H54 (cell line): ENCODE results near the gene URI1.
"Not testable (repeated sequence)": the region's sequence is repeated elsewhere in the genome, so short reads cannot be mapped to it uniquely, and the experiment has no call there.

Experiments used
- DNase-seq: peaks from one replicate; pipeline ENCODE4 v3.0.0; 2011; ENCODE audit warnings: low spot score, mixed read lengths; ENCODE audit not compliant: insufficient read length
- FAIRE-seq: peaks from 3 replicates; lab custom pipeline; 2011; peaks lifted over from hg19 to GRCh38; lab: Jason Lieb, UNC
- POLR2A ChIP-seq: IDR thresholded peaks from 2 replicates; pipeline ENCODE4 v1.6.1; 2011; ENCODE audit warnings: low read depth, mild to moderate bottlenecking, low read length

The URI1 gene

DNA sequence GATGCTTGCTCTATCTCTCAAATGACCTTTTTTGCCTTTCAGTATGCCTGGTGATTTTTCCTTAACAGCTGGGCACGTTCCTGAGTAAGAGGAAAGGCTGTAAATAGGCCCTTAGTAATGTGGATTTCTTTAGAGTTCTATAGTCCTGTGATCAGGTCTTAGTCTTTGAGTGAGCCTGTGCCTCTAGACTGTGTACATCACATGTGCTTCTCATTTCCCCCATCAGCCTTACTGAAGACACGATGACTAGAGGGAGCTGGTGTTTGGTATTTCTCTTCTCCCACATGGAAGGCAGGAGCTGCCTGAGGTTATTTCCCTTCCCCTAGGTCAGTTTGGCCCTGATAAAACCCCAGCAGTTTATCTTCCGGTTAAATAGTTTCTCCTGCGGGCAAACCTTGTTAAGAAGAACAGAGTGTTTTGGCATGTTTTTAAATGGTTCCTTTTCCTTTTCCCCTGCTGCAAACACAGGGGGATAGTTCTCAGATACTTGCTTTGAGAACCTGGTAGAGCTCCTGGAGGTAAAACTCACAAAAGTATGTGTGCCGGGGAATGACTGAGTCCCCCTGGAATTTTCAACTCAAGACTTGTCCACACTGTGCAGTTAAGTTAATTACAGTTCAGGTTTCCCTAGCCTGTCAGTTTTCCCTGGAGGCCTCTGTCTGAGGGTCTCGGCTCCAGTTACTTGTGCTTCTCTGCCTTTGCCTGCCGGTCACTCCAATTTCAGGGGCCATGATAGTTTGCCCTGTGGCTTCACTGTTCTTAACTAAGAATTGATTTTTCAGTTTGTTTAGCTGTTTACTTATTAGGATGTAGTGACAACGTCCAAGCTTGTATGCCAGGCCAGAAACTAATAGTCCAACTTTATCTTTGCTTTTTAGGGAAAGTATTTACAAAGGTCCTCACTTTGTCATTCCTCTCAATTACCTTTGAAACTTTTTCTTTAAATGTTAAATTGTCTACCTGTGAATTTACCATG is 94.4 kb downstream of the URI1 start:
- peak; percentile 6 for FAIRE-seq

DNA sequence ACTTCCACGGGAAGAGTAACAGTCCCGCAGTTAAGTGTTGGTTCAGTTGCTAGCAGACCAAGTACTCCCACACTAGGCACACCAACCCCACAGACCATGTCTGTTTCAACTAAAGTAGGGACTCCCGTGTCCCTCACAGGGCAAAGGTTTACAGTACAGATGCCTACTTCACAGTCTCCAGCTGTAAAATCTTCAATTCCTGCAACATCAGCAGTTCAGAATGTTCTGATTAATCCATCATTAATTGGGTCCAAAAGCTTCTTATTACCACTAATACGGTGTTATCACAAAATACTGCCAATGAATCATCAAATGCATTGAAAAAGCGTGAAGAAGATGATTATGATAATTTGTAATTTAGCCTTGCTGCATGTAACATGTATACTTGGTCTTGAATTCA is 95.8 kb downstream of the URI1 start:
- FAIRE-seq (peak; percentile 81), DNase-seq (no peak)
- TF ChIP-seq POLR2A = no peak

More for the DNA sequence above, 94.4 kb downstream of the URI1 start:
- no peak for DNase-seq
- no peak for TF ChIP-seq POLR2A

GRCh38 chr19:30041931-30042330 is 99.9 kb downstream of the URI1 start:
- not testable (repeated sequence) for FAIRE-seq, DNase-seq

- FAIRE-seq, DNase-seq: not testable (repeated sequence)
These were observed 101.0 kb downstream of the URI1 start for GRCh38 chr19:30043008-30043407.

DNA sequence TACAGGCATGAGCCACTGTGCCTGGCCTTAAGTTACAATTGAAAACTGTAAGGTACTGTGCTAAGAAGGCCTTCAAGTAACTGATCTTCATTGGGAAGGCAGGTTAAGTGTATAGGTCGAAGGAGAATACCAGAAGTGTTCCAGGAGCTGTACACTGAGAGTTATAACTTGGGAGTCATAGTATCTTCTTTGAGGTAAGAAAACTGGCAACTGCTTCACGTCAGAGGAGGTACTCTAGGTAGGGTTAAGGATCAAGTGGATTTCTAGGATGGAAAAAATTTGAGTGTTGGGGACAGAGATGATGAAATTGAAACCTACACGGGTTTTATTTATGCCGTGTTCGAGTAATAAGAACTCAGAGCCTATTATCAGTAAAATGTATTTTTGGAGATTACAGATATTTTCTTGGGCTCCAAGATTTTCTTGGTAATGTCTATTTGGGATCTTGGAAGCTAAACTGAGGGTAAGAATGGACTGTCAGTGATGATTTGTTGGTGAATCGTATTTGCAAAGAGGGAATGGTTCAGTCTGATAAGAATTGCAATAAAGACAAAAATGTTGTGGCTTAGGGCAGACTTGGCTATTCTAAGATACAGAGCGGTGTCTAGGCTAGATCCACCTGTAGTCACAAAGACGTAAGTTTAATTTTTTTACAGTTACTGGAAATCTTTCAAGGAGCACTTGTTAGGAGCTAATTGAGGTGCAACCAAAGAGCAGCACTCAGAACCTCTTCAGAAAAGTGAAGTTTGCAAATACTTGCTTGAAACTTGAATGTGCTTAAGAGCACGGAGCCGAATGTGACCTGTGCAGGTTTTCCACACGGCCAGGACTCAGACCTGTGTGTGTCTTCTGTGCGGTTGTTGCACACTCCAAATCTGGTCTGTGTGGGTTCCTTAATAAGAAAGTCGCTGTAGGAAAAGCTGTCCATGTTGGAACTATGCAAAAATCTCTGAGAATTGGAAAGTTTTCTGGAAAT is 102.5 kb downstream of the URI1 start:
- DNase-seq (no peak), FAIRE-seq (no peak)
- no peak for TF ChIP-seq POLR2A

DNA sequence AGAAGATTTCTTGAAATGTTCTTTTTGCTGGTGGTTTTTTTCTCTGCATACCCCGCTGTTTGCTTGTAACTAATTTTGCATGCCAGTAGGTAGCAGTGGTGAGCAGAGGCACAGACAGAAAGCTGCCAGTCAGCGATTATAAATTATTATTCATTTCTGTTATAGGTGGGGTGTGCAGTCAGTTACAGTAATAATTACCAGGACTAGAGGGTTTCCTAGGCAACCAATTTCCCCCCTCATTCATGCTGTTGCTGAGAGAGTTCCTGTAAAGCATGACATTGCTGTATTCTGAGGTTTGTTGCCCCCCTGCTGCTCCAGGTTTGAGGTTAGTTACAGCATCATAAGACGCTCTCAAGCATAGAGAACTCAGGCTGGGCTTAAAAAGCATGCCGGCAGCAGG is 104.5 kb downstream of the URI1 start:
- DNase-seq (no peak), FAIRE-seq (no peak)
- TF ChIP-seq POLR2A = no peak

- no peak for FAIRE-seq
- TF ChIP-seq POLR2A = no peak
- DNase-seq = no peak
These were observed 105.4 kb downstream of the URI1 start for GRCh38 chr19:30047432-30047831.

DNA sequence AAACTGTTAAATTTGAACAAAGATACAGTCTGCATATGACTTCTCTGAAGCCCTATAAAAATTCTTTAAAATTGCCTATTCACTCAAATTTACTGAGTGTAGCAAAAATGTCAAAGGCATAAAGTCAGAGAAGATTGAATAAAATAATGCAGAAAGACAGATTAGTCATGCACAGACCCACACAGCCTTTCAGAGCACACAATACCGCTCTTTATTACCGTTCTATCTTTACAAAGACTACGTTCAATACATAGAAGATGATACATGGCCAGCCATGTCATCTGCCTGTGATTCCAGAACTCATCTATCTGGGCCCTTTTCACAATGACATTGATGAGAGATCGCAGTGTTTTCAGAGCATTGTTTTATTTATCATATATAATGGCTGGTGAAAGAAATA is 107.2 kb downstream of the URI1 start:
- no peak for DNase-seq
- no peak for TF ChIP-seq POLR2A
- FAIRE-seq = no peak

DNA sequence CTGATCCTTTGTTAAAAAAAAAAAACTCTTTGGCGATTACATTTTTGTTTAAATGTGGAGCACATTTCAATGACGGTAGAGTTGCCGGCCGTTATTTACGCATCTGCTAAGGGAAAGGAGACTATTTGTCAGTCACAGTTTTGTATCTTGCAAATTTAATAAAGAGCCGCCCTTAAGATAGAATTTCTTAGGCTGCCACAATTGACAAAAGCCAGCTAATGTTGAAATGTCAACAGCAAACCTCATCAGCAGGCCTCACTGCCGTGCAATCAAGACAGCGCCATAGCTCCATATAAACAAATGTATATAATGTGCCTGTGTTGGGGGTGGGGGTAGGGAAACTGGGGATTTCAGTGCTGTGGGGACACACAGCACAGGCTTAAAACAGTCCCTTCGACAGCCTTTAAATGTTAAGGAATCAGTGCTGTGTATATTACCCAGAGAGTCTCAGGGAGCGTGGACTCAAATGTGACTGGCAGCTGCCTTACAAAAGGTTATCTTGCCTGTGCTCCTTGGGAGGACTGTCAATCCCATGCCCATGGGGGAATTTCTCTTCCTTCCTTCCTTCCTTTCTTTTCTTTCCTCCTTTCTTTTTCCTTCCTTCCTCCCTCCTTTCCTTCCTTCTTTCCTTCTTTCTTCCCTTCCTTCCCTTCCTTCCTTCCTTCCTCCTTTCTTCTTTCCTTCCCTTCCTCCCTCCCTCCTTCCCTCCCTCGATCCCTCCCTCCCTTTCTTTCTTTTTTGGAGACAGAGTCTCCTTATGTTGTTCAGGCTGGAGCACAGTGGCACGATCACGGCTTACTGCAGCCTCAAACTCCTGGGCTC is 108.0 kb downstream of the URI1 start:
- no peak for TF ChIP-seq POLR2A
- DNase-seq = no peak
- no peak for FAIRE-seq

- TF ChIP-seq POLR2A = no peak
- FAIRE-seq (no peak), DNase-seq (no peak)
These were observed 110.4 kb downstream of the URI1 start for GRCh38 chr19:30052122-30053075.

DNA sequence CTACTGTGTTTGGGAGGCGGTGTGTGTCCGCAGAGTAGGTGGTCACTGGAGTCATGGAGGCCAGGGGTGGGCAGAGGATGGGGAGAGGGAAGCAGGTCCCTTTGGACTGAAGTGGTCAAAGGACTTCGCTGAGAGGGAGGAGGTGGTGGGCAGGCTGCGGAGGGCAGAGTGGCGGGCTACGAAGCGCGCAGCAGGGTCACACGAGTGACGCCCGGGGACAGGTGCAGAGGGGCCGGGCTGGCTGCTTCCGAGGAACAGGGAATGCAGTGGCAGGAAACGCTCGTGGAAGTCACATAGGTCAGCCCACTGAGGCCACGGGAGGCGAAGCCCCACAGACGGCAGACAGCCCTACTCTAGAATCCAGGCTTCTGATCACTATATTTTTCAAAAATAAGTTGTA is 111.5 kb downstream of the URI1 start:
- DNase-seq (no peak), FAIRE-seq (no peak)
- no peak for TF ChIP-seq POLR2A

DNA sequence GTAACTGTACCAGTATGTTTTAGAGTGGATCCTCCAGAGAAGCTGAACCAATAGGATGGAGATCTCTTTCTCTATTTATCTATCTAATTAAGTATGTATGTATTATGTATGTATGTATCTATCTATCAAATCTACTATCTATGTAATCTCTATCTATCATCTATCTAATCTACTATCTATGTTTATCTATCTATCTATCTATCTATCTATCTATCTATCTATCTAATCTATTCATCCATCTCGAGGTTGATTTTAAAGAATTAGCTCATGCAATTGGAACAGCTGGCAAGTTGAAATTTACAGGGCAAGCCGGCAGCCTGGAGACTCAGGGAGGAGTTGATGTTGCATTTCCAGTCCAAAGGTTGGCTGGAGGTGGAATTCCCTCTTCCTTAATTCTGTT is 112.2 kb downstream of the URI1 start:
- DNase-seq = no peak
- no peak for FAIRE-seq
- no peak for TF ChIP-seq POLR2A

DNA sequence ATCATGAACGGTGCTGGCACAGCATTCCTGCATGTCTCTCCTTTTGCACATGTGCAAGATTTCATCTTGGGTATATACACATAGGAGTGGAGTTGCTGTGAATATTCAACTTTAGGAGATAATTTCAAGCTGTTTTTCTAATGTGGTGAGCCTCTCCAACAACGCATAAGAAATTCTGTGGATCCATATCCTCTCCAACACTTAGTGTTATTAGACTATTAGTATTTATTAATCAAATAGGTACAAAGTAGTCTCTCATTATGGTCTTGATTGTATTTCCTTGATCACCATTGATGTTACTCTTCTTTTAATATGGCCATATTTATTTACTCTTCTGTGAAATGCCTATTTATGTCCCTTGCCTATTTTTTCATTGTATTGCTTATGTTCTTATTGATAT is 114.5 kb downstream of the URI1 start:
- no peak for TF ChIP-seq POLR2A
- DNase-seq = no peak
- no peak for FAIRE-seq
